Measurements from ENCODE around the gene KIFC3. TPM values are rescaled to one million over a fixed set of nuclear protein-coding genes. Genes with fewer than 3 reads are reported as not detected.

The KIFC3 gene
- total and polyA plus RNA-seq, 2 of the 13 experiments (the other 11 are each of a cell fraction or from before 2014, with no cell fraction given) = 42.1 to 45.3 TPM

DNA sequence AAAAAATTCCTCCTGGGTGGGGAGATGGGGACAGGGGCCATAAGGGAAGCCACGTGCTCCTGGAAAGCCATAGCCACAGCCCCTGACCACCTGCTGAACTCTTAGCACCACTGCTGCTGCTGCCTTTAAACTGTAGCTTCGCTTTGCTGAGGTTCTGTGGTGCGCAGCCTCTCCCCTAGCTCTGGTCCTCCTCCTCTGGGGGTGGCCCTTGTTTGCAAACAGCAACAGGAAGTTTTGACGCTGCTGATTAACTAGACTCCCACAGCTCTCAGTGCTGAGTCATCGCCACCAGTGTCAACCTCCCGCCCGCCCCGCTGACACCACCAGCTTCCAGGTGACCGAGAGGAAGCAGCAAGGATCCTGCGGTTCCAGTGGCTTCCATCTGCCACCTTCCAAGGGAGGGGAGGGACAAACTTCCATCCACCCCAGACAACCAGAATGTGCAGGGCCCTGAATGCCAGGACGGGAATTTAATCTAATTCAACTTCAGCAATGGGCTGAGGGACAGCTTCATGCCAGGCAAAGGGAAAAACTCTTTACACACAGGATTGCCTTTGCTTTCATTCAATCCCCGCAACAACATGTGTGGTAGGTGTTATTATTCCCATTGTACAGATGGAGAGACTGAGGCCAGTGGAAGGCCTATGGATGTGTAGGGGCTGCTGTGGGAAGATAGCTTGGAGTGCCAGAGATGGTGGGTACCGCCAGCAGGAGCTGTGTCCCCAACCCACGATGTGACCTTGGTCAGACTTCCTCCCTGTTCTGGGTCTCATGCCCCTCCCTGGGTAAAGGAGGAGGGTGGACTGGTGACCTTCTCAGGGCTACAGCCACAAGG lies 8.1 kb upstream of the KIFC3 start (continued):
- TF ChIP-seq, protein P1, sequence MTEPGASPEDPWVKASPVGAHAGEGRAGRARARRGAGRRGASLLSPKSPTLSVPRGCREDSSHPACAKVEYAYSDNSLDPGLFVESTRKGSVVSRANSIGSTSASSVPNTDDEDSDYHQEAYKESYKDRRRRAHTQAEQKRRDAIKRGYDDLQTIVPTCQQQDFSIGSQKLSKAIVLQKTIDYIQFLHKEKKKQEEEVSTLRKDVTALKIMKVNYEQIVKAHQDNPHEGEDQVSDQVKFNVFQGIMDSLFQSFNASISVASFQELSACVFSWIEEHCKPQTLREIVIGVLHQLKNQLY (CRISPR knock-in tag; IDR thresholded peaks at IDR 0.05) = peak; percentile 70
- TF ChIP-seq, protein P2, sequence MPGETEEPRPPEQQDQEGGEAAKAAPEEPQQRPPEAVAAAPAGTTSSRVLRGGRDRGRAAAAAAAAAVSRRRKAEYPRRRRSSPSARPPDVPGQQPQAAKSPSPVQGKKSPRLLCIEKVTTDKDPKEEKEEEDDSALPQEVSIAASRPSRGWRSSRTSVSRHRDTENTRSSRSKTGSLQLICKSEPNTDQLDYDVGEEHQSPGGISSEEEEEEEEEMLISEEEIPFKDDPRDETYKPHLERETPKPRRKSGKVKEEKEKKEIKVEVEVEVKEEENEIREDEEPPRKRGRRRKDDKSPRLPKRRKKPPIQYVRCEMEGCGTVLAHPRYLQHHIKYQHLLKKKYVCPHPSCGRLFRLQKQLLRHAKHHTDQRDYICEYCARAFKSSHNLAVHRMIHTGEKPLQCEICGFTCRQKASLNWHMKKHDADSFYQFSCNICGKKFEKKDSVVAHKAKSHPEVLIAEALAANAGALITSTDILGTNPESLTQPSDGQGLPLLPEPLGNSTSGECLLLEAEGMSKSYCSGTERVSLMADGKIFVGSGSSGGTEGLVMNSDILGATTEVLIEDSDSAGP (CRISPR knock-in tag; IDR thresholded peaks at IDR 0.05; ENCODE audit: borderline replicate concordance) = peak; percentile 90
- TF ChIP-seq HMGA1 (CRISPR knock-in tag; conservative IDR thresholded peaks at IDR 0.05) (no peak), ZNF746 (CRISPR knock-in tag; IDR thresholded peaks at IDR 0.05) (peak; percentile 93), ZNF775 (CRISPR knock-in tag; IDR thresholded peaks at IDR 0.05; ENCODE audit: borderline replicate concordance) (no peak; the same call in 1 of the 2 replicates), ZMYM3 (CRISPR knock-in tag; IDR thresholded peaks at IDR 0.05) (peak; percentile 93), TOE1 (CRISPR knock-in tag; IDR thresholded peaks at IDR 0.05) (no peak), ZNF10 (CRISPR knock-in tag; IDR thresholded peaks at IDR 0.05; ENCODE audit: borderline replicate concordance, low read depth) (no peak), HNRNPL (IDR thresholded peaks at IDR 0.05; ENCODE audit: low read depth, low read length) (no peak), NR2C2 (CRISPR knock-in tag; IDR thresholded peaks at IDR 0.05; ENCODE audit: borderline replicate concordance) (peak; percentile 53), POLR2AphosphoS2 (IDR thresholded peaks at IDR 0.05; ENCODE audit: low read depth, low read length) (no peak)
- TF ChIP-seq, protein P3, sequence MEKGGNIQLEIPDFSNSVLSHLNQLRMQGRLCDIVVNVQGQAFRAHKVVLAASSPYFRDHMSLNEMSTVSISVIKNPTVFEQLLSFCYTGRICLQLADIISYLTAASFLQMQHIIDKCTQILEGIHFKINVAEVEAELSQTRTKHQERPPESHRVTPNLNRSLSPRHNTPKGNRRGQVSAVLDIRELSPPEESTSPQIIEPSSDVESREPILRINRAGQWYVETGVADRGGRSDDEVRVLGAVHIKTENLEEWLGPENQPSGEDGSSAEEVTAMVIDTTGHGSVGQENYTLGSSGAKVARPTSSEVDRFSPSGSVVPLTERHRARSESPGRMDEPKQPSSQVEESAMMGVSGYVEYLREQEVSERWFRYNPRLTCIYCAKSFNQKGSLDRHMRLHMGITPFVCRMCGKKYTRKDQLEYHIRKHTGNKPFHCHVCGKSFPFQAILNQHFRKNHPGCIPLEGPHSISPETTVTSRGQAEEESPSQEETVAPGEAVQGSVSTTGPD (CRISPR knock-in tag; IDR thresholded peaks at IDR 0.05) = no peak
- TF ChIP-seq, protein P4, sequence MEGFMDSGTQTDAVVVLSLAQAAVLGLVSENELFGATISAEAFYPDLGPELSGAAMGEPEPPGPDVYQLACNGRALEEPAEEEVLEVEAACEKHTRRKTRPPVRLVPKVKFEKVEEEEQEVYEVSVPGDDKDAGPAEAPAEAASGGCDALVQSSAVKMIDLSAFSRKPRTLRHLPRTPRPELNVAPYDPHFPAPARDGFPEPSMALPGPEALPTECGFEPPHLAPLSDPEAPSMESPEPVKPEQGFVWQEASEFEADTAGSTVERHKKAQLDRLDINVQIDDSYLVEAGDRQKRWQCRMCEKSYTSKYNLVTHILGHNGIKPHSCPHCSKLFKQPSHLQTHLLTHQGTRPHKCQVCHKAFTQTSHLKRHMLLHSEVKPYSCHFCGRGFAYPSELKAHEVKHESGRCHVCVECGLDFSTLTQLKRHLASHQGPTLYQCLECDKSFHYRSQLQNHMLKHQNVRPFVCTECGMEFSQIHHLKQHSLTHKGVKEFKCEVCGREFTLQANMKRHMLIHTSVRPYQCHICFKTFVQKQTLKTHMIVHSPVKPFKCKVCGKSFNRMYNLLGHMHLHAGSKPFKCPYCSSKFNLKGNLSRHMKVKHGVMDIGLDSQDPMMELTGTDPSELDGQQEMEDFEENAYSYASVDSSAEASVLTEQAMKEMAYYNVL (CRISPR knock-in tag; IDR thresholded peaks at IDR 0.05; ENCODE audit: borderline replicate concordance) = peak; percentile 81; the same call in 1 of the 2 replicates
- TF ChIP-seq, protein P5, sequence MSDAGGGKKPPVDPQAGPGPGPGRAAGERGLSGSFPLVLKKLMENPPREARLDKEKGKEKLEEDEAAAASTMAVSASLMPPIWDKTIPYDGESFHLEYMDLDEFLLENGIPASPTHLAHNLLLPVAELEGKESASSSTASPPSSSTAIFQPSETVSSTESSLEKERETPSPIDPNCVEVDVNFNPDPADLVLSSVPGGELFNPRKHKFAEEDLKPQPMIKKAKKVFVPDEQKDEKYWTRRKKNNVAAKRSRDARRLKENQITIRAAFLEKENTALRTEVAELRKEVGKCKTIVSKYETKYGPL (CRISPR knock-in tag; IDR thresholded peaks at IDR 0.05) = no peak

Data from HepG2 (cell line).